Body of pancreas (tissue), 4 donors: ENCODE measurements around the gene SPZ1.

Source experiments
- CTCF ChIP-seq, 7 experiments: fragments of 450-650 bp in 4 of 7; fragments of 200-600 bp in 3 of 7; sonication (generic) in 3 of 7; IDR thresholded peaks; one replicate each; pipeline ENCODE4 v1.5.1; 2016 to 2019; ENCODE audit warnings: antibody characterized with exemption in 7 of 7
- POLR2A ChIP-seq, 3 donors: fragments of 450-650 bp; IDR thresholded peaks; one replicate each; pipeline ENCODE4 v1.6.1; 2016; ENCODE audit warnings: antibody characterized with exemption in 3 of 3, mild to moderate bottlenecking in 2 of 3

GRCh38 chr5:80277191-80277590 is 42.6 kb upstream of the SPZ1 start:
- TF ChIP-seq POLR2A (IDR thresholded peaks at IDR 0.05) (no peak), CTCF (IDR thresholded peaks at IDR 0.05) (no peak)
